BLaER1 (cell line): ENCODE measurements around the gene FTH1.

ENCODE experiments used
- H3K27ac ChIP-seq: shearing (Covaris generic); formaldehyde crosslinking; 2 replicates; pipeline ENCODE4 v1.8.1; 2022
- H3K27me3 ChIP-seq: shearing (Covaris generic); formaldehyde crosslinking; 2 replicates; pipeline ENCODE4 v1.8.1; 2022
- H3K36me3 ChIP-seq: shearing (Covaris generic); formaldehyde crosslinking; 2 replicates; pipeline ENCODE4 v1.8.1; 2022
- H3K4me1 ChIP-seq: shearing (Covaris generic); formaldehyde crosslinking; 2 replicates; pipeline ENCODE4 v1.8.1; 2022
- H3K4me2 ChIP-seq: shearing (Covaris generic); formaldehyde crosslinking; 2 replicates; pipeline ENCODE4 v1.8.1; 2022
- H3K4me3 ChIP-seq: shearing (Covaris generic); formaldehyde crosslinking; 2 replicates; pipeline ENCODE4 v1.8.1; 2022
- H3K9ac ChIP-seq: shearing (Covaris generic); formaldehyde crosslinking; 2 replicates; pipeline ENCODE4 v1.8.1; 2022
- H3K9me3 ChIP-seq: shearing (Covaris generic); formaldehyde crosslinking; 2 replicates; pipeline ENCODE4 v1.8.1; 2022
- H4K20me1 ChIP-seq: shearing (Covaris generic); formaldehyde crosslinking; 2 replicates; pipeline ENCODE4 v1.8.1; 2022
- Cebpa-rat ChIP-seq: shearing (Covaris generic); IDR thresholded peaks from 2 replicates; pipeline ENCODE4 v1.8.1; 2022

FTH1 gene

DNA sequence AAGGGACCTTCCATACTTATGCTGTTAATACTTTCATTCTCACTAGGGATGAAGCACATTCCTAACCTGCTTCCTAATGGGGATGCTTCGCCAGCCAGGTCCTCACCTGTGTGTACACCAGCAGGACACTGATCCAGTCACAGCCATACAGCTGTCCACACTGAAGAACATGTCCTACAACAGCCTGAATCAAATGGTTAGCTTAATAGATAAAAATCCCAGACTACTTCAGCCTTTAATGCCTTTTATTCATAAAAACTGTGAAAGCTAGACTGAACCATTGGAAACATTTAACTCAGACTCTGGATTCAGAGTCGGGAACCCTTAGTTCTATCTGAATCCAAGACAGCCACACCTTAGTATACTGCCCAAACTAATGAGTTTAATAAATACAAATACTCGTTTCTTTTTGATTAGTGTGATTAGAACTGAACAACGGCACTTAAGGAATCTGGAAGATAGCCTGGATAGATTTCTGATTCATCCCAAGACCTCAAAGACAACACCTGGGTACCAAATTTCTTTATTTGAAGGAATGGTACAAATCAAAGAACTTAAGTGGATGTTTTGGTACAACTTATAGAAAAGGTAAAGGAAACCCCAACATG lies 3.3 kb downstream of the FTH1 start:
- H3K4me1 ChIP-seq: peaks cover 59% of the 10 kb centered on the region
- no peak for TF ChIP-seq Cebpa-rat
- H3K4me3 ChIP-seq: peak overlapping the region; percentile 9; the same call in 1 of the 2 replicates
- peak overlapping the region; percentile 96 for H3K4me2 ChIP-seq
- H3K27me3 ChIP-seq: no peaks in the 10 kb centered on the region; the same call in 1 of the 2 replicates
- H3K9me3 ChIP-seq: no peaks in the 10 kb centered on the region
- H3K36me3 ChIP-seq: peaks cover 25% of the 10 kb centered on the region
- peak overlapping the region; percentile 30; the same call in 1 of the 2 replicates for H3K9ac ChIP-seq
- H3K27ac ChIP-seq: peak overlapping the region; percentile 75
- H4K20me1 ChIP-seq: peaks cover 36% of the 10 kb centered on the region

DNA sequence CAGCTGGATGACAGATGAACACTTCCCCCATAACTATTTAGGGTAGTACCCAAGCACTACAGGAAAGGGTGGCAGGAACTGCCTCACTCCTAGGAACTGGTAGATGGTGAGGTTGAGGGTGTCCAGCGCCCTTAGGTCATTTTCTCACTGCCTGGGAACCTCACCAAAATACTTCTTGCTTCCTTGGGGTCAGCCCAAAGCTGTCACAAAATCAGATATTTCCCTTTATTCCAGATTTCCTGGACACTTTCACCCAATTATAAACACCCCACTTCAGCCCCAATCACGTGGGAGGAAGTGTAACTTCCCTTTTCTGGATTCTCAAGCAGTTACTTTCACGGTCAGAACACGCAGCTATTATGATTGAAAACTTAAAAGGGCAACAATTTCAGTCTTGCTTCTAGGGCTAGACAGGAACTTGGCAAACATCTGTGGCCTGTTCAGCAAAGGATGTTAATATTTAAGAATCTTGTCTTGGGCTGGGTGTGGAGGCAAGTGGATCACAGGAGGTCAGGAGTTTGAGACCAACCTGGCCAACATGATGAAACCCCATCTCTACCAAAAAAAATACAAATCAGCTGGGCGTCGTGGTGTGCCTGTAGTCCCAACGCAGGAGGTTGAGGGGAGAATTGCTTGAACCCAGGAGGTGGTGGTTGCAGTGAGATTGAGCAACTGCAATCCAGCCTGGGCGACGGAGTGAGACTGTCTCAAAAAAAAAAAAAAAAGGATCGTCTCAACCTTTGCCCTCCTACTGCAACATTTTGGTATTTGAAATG lies 4.0 kb downstream of the FTH1 start:
- Histone ChIP-seq H4K20me1 (peaks cover 36% of the 10 kb centered on the region), H3K4me3 (peak overlapping the region; percentile 9), H3K4me2 (peak overlapping the region; percentile 96), H3K9me3 (no peaks in the 10 kb centered on the region), H3K4me1 (peaks cover 52% of the 10 kb centered on the region), H3K36me3 (peaks cover 25% of the 10 kb centered on the region), H3K27ac (peak overlapping the region; percentile 75), H3K9ac (peak overlapping the region; percentile 30), H3K27me3 (no peaks in the 10 kb centered on the region)
- peak; percentile 77; the same call in 1 of the 2 replicates for TF ChIP-seq Cebpa-rat

DNA sequence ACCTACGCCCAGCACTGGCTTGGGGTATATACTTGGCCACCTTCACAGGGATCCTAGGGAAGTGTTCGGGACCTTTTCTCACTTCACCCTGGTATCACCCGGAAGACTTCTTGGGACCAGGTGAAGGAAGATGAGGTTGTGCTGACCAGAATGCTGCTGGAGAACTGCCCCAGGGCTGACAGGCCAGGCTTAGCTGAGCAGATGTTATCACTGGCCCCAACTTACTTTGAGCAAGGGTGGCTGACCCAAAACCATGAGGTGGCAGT lies 4.5 kb downstream of the FTH1 start:
- no peaks in the 10 kb centered on the region for H3K9me3 ChIP-seq
- H3K4me2 ChIP-seq: peak overlapping the region; percentile 96
- no peak for TF ChIP-seq Cebpa-rat
- H3K36me3 ChIP-seq: peaks cover 25% of the 10 kb centered on the region
- peaks cover 47% of the 10 kb centered on the region for H3K4me1 ChIP-seq
- H4K20me1 ChIP-seq: peaks cover 36% of the 10 kb centered on the region
- H3K4me3 ChIP-seq: peak overlapping the region; percentile 9; the same call in 1 of the 2 replicates
- peak overlapping the region; percentile 75 for H3K27ac ChIP-seq
- peak overlapping the region; percentile 30 for H3K9ac ChIP-seq
- H3K27me3 ChIP-seq: no peaks in the 10 kb centered on the region

DNA sequence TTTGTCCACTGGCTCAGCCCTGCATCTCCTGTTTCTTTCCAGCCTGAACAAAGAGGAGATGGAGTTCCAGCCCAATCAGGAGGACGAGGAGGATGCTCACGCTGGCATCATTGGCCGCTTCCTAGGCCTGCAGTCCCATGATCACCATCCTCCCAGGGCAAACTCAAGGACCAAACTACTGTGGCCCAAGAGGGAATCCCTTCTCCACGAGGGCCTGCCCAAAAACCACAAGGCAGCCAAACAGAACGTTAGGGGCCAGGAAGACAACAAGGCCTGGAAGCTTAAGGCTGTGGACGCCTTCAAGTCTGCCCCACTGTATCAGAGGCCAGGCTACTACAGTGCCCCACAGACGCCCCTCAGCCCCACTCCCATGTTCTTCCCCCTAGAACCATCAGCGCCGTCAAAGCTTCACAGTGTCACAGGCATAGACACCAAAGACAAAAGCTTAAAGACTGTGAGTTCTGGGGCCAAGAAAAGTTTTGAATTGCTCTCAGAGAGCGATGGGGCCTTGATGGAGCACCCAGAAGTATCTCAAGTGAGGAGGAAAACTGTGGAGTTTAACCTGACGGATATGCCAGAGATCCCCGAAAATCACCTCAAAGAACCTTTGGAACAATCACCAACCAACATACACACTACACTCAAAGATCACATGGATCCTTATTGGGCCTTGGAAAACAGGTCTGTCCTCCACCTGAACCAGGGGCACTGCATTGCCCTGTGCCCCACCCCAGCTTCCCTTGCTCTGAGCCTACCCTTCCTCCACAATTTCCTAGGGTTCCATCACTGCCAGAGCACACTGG lies 5.0 kb downstream of the FTH1 start:
- Histone ChIP-seq H3K9me3 (no peaks in the 10 kb centered on the region), H4K20me1 (peaks cover 36% of the 10 kb centered on the region), H3K36me3 (peaks cover 25% of the 10 kb centered on the region), H3K4me1 (peaks cover 45% of the 10 kb centered on the region), H3K27me3 (no peaks in the 10 kb centered on the region), H3K4me3 (no peak overlapping the region), H3K9ac (peak overlapping the region; percentile 30), H3K4me2 (peak overlapping the region; percentile 96), H3K27ac (peak overlapping the region; percentile 75)
- TF ChIP-seq Cebpa-rat: no peak

DNA sequence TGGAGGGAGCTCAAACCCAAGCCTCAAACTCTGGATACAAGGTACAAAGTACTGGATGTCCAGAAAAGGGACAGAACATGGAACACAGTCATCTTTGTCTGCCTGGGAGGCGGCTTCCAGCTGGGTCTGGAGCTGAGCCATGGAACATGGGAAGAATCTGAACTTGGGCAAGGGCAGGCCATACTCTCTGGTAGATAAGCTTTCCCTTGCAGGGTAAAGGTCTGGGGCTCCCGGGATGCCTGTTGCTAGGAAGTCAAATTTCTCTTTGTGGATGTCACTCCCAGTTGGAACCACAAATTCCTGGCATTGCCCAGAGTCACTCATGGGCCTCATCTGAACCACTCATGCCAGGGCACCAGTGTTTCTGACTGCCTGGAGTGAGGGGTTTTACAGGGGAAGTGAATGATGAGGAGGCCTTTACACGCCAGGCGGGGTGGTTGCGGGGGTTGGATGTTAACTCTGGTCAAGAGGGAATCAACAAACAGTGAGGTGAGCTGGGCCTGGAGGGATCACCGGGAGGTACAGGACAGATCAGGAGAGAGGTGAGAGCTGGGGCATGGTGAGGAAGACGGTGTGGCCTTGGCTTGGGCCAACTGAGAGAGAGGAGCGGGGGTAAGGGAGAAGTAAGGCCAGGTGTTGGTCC lies 5.7 kb downstream of the FTH1 start:
- no peak overlapping the region for H3K4me3 ChIP-seq
- H3K9me3 ChIP-seq: no peaks in the 10 kb centered on the region
- no peak overlapping the region for H3K9ac ChIP-seq
- peak overlapping the region; percentile 96 for H3K4me2 ChIP-seq
- peaks cover under 1% of the 10 kb centered on the region; the same call in 1 of the 2 replicates for H3K27me3 ChIP-seq
- no peak for TF ChIP-seq Cebpa-rat
- peaks cover 30% of the 10 kb centered on the region for H4K20me1 ChIP-seq
- peak overlapping the region; percentile 75; the same call in 1 of the 2 replicates for H3K27ac ChIP-seq
- H3K4me1 ChIP-seq: peaks cover 45% of the 10 kb centered on the region
- H3K36me3 ChIP-seq: peaks cover 25% of the 10 kb centered on the region

DNA sequence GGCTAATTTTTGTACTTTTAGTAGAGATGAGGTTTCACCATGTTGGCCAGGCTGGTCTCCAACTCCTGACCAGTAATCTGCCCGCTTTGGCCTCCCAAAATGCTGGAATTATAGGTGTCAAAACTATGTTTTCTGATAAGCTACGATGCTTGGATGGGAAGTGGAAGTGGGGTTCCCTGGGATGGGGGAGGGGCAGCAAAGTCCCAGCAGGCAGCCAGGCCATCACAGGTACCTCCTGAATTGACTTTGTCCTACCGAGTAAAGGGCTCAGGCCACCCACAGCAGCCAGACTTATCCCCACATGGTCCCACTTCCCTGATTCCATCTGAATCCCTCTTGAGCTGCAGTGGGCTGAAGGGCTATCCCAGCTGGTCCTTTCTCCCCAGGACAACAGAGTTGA lies 6.9 kb downstream of the FTH1 start:
- Histone ChIP-seq H3K4me3 (no peak overlapping the region), H3K27me3 (peaks cover 11% of the 10 kb centered on the region; the same call in 1 of the 2 replicates), H3K4me2 (no peak overlapping the region), H3K36me3 (peaks cover 25% of the 10 kb centered on the region), H3K4me1 (peaks cover 38% of the 10 kb centered on the region), H3K27ac (no peak overlapping the region), H3K9me3 (no peaks in the 10 kb centered on the region), H3K9ac (no peak overlapping the region), H4K20me1 (peaks cover 19% of the 10 kb centered on the region)
- no peak for TF ChIP-seq Cebpa-rat

DNA sequence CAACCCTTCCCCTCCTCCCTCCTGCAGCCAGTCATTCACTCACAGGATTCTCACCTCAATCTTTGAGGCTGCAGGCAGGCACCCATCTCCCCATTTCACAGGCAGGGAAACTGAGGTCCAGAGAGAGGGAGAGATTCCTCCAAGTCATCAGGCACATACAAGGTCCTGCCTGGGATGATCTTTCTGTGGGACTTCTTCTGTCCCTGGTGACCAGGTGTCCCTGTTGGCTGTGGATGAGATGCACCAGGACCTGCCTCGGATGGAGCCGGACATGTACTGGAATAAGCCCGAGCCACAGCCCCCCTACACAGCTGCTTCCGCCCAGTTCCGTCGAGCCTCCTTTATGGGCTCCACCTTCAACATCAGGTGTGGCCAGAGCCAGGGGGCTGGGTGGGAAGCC lies 7.8 kb downstream of the FTH1 start:
- TF ChIP-seq Cebpa-rat: no peak
- H3K36me3 ChIP-seq: peaks cover 16% of the 10 kb centered on the region
- peaks cover 10% of the 10 kb centered on the region for H4K20me1 ChIP-seq
- H3K27me3 ChIP-seq: peaks cover 20% of the 10 kb centered on the region
- no peak overlapping the region for H3K9ac ChIP-seq
- H3K9me3 ChIP-seq: no peaks in the 10 kb centered on the region
- no peak overlapping the region for H3K4me3 ChIP-seq
- H3K4me2 ChIP-seq: no peak overlapping the region
- peaks cover 30% of the 10 kb centered on the region for H3K4me1 ChIP-seq
- no peak overlapping the region for H3K27ac ChIP-seq

DNA sequence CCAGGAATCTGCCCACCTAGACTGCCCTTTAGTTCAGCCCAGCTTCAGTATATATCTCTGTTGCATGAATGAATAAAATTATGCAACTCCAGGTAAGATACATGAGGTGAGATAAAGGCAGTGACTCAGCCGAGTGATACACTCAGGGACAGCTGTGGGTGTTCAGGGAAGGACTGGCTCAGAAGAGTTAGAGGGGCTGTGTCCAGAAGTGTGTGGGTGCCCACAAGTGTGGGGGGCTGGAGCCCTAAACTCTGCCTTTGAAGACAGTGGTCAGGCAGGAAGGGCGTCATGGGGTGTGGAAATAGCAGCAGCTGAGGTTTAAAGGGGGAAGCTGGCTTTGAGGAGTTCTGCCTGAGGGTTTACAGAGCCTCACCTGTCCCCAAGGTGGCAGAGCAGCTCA lies 8.3 kb downstream of the FTH1 start:
- Histone ChIP-seq H3K9ac (no peak overlapping the region), H4K20me1 (peaks cover 5% of the 10 kb centered on the region), H3K36me3 (peaks cover 11% of the 10 kb centered on the region), H3K27ac (no peak overlapping the region), H3K4me3 (no peak overlapping the region), H3K4me2 (no peak overlapping the region), H3K27me3 (peaks cover 25% of the 10 kb centered on the region), H3K9me3 (no peaks in the 10 kb centered on the region), H3K4me1 (peaks cover 24% of the 10 kb centered on the region)
- no peak for TF ChIP-seq Cebpa-rat

DNA sequence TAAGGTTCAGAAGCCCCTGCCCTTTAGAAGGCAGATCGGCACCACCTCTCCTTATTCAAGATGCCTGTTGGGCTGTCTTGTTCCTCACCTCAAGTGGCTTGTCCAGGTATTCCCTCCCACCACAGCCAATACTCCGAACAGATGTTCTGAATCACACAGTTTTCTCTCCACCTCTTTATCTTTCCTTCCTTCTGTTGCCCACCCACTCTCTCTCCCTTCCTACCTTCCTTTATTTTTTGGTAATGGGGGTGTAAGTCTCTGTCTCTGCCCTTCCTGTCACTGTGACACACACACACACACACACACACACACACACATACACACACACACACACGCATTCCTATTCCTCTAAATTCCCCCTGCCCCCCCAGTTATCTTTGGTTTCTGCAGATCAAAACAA lies 8.8 kb downstream of the FTH1 start:
- no peak overlapping the region for H3K9ac ChIP-seq
- H3K9me3 ChIP-seq: no peaks in the 10 kb centered on the region
- no peaks in the 10 kb centered on the region for H4K20me1 ChIP-seq
- no peak overlapping the region for H3K4me2 ChIP-seq
- peaks cover 19% of the 10 kb centered on the region for H3K4me1 ChIP-seq
- 0 out of 2 replicates have a peak, but pooled peaks cover 6% of the 10 kb centered on the region for H3K36me3 ChIP-seq
- peaks cover 26% of the 10 kb centered on the region for H3K27me3 ChIP-seq
- TF ChIP-seq Cebpa-rat: no peak
- no peak overlapping the region for H3K4me3 ChIP-seq
- H3K27ac ChIP-seq: no peak overlapping the region
